Posterior cingulate gyrus (tissue), 11 donors: Measurements from ENCODE around the gene TRIM41.

Experiments used
- DNase-seq, 10 donors: peaks; one replicate each; pipeline versions ENCODE4 v3.0.0 to v3.0.0-alpha.2; 2020 to 2021; ENCODE audit warnings: mixed read lengths in 3 of 10
- intact Hi-C: fragments of 100-400 bp; cut with DNase I; formaldehyde crosslinking; loops from one replicate; pipeline ENCODE4 v1.15.1; 2023

The TRIM41 gene

DNA sequence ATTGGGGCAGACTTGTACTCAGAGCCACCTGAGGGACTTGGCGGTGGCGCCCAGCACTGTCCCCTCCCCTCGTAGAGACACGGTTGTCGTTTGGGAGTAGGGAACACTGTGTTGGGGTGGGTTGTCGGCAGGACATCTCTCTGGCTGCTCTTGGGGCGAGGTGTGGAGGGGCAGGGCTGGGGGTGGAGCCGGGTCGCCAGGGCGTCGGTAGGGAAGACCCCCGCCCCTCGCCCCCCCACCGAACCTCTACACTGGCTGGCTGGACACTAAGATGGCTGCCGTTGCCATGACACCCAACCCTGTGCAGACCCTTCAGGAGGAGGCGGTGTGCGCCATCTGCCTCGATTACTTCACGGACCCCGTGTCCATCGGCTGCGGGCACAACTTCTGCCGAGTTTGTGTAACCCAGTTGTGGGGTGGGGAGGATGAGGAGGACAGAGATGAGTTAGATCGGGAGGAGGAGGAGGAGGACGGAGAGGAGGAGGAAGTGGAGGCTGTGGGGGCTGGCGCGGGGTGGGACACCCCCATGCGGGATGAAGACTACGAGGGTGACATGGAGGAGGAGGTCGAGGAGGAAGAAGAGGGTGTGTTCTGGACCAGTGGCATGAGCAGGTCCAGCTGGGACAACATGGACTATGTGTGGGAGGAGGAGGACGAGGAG is 778 bp downstream of the TRIM41 start:
- DNase-seq, result peak in 2 of 10 donors; percentile 31 to 88

DNA sequence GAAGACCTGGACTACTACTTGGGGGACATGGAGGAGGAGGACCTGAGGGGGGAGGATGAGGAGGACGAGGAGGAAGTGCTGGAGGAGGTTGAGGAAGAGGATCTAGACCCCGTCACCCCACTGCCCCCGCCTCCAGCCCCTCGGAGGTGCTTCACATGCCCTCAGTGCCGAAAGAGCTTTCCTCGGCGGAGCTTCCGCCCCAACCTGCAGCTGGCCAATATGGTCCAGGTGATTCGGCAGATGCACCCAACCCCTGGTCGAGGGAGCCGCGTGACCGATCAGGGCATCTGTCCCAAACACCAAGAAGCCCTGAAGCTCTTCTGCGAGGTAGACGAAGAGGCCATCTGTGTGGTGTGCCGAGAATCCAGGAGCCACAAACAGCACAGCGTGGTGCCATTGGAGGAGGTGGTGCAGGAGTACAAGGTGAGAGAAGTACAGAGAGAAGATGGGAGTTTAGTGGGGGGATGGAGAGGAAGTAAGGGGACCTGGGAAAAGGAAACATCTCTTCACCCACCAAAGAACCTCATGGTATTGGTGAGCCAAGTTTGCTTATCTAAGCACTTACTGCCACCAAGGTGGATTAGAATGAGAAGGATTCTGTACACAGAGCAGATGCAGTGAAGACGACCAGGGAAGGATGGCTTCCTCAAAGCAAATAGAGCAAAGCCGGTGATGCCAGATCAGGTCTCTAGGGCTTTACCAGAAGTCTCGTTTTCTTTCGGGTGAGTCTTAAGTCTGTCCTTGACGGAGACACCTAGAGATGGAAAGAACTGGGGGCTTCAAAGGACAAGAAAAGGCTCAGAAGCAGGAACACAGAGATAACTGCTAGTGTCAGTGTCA is 1.5 kb downstream of the TRIM41 start:
- intact Hi-C loops, result loop anchor here (5.0 kb wide), 1 partner anchor 362 kb away; the partner anchor contains the start of gene ZFP62
- no peak for DNase-seq

More for the DNA sequence above, 778 bp downstream of the TRIM41 start:
- intact Hi-C loops, result loop anchor here (1.0 to 5.0 kb wide), 4 partner anchors 20 to 362 kb away; partner anchors contain the start of genes TRIM52 and ZFP62

DNA sequence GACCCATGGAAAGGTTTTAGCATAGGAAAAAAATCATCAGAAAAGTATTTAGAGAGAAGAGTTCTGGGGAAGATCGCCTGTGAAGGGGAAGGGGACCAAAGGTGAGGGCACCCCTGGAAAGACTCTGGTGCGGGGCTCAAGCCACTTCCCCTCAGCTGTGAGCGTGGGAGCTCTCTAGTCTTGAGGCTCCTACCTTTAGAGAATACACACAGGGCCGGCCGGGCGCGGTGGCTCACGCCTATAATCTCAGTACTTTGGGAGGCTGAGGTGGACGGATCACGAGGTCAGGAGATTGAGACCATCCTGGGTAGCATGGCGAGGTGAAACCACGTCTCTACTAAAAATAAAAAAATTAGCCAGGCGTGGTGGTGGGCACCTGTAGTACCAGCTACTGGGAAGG is 6.9 kb downstream of the TRIM41 start:
- peak in 1 of 10 donors; percentile 54 for DNase-seq
- intact Hi-C loops, result no loop called here

DNA sequence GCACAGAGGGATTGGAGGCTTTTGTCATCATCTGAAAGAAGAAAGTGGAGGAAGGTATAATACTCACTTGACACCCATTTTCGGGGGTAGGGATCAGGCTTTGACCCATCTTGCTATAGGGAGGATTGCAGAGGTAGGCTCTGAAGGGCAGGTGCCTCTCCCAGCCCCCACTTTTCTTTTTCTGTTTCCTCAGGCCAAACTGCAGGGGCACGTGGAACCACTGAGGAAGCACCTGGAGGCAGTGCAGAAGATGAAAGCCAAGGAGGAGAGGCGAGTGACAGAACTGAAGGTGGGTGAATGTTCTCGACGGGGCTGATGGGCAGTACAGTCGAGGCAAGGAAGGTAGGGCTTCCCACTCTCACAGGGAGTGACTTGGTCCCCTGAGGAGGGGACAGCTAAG is 7.5 kb downstream of the TRIM41 start:
- intact Hi-C loops, result no loop called here
- no peak for DNase-seq

DNA sequence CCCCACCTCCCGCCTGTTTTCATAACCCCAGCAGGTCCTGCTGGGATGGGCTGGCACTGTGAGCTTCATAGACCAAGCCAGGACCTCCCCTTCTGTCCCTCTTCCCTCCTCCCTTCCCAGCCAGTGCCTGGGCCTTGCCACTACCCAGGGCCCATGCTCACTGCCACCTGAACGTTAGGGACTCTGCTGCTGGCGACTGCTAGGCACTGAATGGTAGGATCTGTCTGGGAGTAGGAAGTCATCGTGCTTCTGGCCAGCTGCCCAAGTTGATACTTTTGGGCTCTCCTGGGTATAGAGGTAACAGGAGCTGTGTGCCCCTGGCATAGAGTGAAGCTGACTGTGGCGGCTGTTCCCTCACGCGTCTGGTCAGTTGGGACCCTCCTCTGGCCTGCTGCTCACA is 8.4 kb downstream of the TRIM41 start:
- intact Hi-C loops, result no loop called here
- peak in 1 of 10 donors; percentile 52 for DNase-seq

DNA sequence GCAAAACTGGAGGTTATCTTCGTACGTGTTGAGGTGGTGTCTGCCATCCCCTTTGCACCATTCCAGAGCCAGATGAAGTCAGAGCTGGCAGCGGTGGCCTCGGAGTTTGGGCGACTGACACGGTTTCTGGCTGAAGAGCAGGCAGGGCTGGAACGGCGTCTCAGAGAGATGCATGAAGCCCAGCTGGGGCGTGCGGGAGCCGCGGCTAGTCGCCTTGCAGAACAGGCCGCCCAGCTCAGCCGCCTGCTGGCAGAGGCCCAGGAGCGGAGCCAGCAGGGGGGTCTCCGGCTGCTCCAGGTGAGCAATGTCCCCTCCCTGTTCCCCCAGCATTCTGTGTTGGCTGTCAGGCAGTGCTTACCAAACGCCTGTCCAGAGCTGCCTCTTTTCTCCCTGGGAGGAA is 9.5 kb downstream of the TRIM41 start:
- DNase-seq, result peak in 2 of 10 donors; percentile 70 to 86
- intact Hi-C loops, result no loop called here

DNA sequence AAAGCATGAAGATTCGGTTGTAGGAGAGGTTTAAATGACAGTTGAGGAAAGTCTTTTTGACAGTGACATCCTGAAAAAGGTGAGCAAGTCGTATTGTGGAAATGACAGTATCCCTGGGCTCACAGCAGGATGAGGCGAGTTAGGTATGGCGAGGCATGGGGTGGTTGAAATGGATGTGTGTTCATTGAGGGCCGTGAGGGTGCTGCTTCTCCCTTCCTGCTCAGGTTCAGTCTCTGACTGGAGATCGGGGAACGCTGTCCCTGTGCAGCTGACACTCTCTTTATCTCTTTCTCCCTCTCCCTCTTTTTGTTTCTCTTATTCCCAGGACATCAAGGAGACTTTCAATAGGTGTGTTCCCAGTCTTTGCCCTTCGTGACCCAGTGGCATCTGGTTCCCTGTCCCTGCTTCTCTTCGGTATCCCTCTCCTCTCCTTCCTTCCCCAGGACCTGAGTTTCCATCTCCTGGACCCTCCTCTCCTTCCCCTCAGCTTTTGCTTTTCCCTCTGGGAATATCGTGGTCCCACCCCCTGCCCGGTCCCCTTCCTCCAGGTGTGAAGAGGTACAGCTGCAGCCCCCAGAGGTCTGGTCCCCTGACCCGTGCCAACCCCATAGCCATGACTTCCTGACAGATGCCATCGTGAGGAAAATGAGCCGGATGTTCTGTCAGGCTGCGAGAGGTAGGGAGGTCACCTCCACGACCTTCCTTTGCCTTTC is 10.2 kb downstream of the TRIM41 start:
- peak in 1 of 10 donors; percentile 72 for DNase-seq
- intact Hi-C loops, result no loop called here

DNA sequence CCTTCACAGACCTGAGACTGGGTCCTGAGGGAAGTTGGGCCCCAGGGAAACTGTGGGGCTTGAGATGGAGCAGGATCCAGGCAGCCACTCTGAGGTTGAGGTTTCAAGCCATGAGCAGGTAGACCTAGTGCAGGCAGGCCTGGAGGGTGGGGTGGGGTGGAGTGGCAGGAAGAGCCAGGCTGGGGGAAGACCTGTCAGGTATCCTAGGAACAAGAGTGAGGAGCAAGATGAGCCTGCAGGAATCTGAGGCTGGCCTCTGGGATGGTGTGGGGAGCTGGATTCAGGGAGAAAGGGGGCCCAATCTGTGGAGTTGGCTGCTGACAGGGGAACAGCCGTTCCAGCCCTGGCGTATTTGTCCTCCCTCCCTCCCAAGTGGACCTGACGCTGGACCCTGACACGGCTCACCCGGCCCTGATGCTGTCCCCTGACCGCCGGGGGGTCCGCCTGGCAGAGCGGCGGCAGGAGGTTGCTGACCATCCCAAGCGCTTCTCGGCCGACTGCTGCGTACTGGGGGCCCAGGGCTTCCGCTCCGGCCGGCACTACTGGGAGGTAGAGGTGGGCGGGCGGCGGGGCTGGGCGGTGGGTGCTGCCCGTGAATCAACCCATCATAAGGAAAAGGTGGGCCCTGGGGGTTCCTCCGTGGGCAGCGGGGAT is 10.8 kb downstream of the TRIM41 start:
- intact Hi-C loops, result no loop called here
- no peak for DNase-seq

DNA sequence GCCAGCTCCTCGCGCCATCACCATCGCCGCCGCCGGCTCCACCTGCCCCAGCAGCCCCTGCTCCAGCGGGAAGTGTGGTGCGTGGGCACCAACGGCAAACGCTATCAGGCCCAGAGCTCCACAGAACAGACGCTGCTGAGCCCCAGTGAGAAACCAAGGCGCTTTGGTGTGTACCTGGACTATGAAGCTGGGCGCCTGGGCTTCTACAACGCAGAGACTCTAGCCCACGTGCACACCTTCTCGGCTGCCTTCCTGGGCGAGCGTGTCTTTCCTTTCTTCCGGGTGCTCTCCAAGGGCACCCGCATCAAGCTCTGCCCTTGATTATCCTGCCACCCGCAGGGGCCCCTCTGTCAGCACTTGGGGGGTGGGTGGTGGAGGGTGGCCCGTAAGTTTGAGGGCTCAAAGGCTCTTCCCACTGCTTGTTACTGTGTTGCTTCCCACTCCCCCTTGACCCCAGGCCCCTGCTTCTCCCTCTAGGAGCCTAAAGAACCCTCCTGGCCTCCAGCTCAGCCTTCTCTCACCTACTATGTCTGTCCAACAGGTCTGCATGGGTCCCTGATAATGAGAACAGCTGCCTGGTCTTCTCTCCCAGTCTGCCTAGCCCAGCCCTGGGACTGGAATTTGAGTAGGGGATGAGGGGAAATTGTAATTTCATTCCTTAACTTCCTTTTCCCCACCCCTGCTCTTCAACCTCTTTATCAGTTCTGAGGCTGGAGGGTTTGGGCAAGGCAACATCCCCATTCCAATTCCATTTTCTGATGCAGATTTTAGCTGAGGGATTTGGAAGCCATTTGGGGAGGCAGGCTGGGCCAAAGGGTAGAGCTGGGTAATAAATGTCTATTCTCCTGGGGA is 11.6 kb downstream of the TRIM41 start:
- peak in 1 of 10 donors; percentile 71 for DNase-seq
- intact Hi-C loops, result no loop called here

DNA sequence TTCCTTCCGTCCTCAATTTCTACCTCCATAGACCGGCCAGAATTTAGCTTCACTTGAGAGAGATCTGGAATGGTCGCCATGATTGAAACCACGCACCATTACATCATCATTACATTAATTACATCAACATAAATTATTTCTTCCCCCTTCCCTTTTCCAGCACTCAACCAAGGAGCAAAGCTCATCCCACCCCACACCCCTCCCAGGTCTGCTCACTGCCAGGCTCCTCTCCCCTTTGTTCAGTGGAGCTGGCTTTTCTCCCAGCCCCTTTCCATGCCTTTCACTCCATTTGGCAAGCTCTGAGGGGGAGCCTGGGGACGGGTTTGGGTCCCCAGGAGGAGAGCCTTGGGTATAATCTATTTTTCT is 12.2 kb downstream of the TRIM41 start:
- no peak for DNase-seq
- intact Hi-C loops, result no loop called here

DNA sequence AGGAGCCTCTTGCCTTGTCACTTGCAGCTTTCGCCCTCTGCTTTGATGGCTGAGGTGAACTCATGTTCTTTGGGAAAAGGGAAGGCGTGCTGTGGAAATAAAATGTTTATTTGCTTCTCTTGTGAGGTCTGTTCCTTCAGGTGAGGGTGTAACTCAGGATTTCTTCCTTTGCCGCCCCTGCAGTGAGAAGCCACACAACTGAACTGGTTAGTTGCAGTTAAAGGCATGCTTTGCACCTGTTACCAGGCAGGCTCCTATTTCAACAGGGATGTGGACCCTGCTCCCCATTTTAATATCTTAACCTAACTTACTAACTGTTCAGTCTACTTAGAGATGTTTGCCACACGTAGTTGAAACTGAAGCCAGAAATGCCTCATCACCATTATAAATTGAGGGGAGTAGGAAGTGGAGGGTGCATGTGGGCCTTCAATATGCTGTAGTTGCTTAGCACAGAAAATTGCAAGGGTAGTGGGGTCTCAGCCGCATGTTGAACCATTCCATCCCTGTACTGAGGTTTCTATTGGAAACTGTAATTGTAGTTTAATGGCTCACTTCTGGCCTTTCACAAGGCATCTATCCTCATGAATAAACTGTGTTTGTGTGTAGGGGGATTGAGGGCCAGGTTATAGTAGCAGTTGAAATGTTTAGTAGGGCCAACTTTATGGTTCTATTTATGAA is 12.7 kb downstream of the TRIM41 start:
- intact Hi-C loops, result no loop called here
- no peak for DNase-seq

DNA sequence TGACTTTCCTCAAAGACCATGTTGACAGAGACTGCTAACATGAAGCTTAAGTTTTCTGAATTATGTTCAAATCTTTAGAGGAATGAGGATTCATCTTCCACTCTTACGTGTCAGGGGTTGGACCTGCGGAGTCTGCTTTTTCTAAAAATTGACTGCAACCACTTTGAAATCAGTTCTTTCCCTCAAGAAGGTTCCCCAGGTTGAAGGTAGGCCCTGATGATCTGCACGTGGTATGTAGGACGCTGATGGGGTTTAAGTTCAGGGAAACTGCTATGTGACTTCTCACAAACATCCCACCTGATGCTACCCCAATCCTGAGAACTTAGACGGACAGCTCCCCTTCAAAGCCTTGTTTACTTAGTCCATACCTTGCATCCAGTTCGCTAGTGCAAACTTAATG is 13.4 kb downstream of the TRIM41 start:
- intact Hi-C loops, result no loop called here
- DNase-seq, result no peak

DNA sequence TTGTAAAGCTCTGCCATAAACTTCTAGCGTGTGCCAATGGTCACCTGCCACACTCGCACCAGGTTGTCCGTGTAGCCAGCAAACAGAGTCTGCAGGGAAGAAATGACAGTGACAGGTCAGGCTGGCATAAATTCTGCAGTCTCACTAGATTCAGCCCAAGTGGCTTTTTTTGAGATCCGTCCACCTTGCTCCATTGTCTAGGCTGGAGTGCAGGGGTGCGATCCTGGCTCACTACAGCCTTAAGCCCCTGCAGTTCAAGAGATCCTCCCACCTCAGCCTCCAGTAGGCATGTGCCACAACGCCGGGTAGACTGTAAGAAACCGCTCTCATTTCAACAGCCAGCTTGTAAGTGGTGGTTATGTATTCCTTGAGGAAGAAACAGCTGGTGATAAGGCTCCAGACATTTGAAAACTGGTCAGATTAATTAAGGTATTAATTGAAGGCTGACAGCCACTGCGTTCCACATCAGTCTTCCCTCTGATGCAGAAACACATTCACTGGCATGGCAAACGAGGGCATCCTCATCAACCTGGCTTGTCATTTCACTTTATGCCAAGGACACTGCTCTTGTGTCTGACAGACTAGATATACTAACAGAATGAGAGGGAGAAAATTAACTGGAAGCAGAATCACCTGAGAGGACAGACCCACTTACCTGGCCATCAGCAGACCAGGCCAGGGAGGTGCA is 14.0 kb downstream of the TRIM41 start:
- intact Hi-C loops, result no loop called here

DNA sequence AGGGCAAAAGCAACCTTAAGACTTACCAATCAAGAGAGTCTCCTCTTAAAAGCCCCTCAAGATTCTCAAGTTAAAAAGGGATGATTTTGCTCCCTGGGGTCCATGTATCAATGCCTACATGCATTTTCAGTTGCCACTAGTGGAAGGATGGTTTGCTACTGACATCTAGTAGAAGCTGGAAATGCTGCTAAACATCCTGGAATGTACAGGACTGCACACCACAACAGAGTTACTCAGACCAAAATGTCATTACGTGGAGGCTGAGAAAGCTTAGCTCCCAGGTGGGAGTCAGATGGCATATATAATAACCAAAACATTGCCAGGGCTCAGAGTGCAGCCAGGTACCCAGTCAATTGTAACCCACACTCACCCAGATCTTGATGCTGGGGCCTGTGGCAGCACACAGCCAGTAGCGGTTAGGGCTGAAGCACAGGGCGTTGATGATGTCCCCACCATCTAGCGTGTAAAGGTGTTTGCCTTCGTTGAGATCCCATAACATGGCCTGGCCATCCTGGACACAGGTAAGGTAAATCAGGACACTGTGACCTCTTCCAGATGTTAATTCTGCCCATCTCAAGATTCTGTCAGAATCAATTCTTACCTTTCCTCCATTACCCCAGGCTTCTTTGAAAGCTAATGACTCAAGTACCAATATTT is 14.8 kb downstream of the TRIM41 start:
- DNase-seq, result no peak
- intact Hi-C loops, result no loop called here

More for the DNA sequence above, 14.0 kb downstream of the TRIM41 start:
- DNase-seq, result no peak

DNA sequence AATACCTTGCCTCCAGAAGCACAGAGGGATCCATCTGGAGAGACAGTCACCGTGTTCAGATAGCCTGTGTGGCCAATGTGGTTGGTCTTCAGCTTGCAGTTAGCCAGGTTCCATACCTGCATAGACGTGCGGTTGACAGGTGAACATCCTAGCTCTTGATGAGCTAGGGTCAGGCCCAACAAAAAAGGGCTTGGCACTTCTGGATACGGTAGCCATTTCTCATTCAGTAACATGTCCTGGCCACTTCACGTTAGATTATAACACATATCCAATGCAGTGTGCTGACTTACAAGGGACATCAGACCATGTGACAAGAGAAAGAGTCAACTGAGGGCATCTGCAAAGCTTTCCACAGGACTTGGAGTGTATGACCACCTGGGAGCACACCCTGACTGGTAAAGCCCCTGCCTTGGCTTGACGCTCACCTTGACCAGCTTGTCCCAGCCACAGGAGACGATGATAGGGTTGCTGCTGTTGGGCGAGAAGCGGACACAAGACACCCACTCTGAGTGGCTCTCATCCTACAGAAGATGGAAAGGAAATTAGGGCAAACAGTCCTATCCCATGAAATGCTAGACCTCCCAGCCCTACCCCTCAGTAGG is 16.1 kb downstream of the TRIM41 start:
- no peak for DNase-seq
- intact Hi-C loops, result no loop called here

DNA sequence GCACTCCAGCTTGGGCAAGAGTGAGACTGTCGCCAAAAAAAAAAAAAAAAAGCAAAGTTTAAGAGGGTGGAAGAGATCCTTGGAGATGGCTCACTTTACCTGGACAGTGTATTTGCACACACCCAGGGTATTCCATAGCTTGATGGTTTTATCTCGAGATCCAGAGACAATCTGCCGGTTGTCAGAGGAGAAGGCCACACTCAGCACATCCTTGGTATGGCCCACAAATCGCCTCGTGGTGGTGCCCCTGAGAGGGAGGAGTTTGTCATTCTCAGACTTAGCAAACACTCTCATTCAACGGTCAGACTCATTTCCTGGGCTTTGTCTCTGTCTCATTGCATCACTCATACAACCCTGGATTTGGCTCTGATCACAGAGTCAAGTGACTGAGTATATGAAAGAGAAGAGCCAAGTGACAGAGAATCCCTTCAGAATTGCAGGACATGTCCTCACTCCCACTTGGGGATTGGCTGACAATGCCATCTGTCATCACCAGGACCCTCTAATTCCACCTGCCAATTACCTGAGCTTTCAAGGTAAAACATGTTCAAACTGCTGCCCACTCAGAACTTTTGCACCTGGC is 18.4 kb downstream of the TRIM41 start:
- DNase-seq, result peak in 1 of 10 donors; percentile 59
- intact Hi-C loops, result no loop called here

DNA sequence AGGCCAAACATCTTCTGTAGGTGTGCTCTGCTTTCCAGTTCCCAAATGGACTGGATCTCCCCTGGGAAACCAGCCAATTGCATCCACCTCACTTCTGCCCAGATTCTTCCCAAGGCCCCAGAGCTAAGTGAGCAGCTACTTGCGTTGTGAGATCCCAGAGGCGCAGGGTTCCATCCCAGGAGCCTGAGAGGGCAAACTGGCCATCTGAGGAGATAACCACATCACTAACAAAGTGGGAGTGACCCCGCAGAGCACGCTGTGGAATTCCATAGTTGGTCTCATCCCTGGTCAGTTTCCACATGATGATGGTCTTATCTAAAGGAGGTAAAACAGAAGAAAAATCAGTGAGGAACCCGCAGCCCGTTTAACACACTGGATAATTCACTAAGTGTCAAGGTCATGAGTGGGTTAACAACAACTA is 19.0 kb downstream of the TRIM41 start:
- intact Hi-C loops, result no loop called here

More for the DNA sequence above, 19.0 kb downstream of the TRIM41 start:
- no peak for DNase-seq
